Left ventricle myocardium inferior (tissue), 1 donor: ENCODE data around the gene SLC7A9. TPM values are rescaled to one million over a fixed set of nuclear protein-coding genes. Genes with fewer than 3 reads are reported as not detected.

ENCODE experiments used
- DNase-seq: peaks from one replicate; pipeline ENCODE4 v3.0.0-alpha.2; 2020
- H3K27ac ChIP-seq: fragments of 200-600 bp; replicated peaks from 2 replicates; pipeline ENCODE4 v1.8.0; 2021
- H3K27me3 ChIP-seq: fragments of 200-600 bp; 2 replicates; pipeline ENCODE4 v1.8.0; 2021; ENCODE audit warnings: low read depth
- H3K36me3 ChIP-seq: fragments of 200-600 bp; 2 replicates; pipeline ENCODE4 v1.8.0; 2021
- H3K4me1 ChIP-seq: fragments of 200-600 bp; 2 replicates; pipeline ENCODE4 v1.8.0; 2021
- H3K4me3 ChIP-seq: fragments of 200-600 bp; 2 replicates; pipeline ENCODE4 v1.8.0; 2021; ENCODE audit warnings: mild to moderate bottlenecking, moderate library complexity
- H3K9me3 ChIP-seq: fragments of 200-600 bp; replicated peaks from 2 replicates; pipeline ENCODE4 v1.8.0; 2021
- CTCF ChIP-seq: fragments of 200-600 bp; IDR thresholded peaks from 2 replicates; pipeline ENCODE4 v1.8.0; 2021; ENCODE audit warnings: antibody characterized with exemption, mild to moderate bottlenecking, borderline replicate concordance
- intact Hi-C: fragments of 100-400 bp; cut with micrococcal nuclease; formaldehyde crosslinking; loops from one replicate; pipeline ENCODE4 v1.11.0; 2022
- total RNA-seq: library from RNA; stranded (reverse); fragmentation: NEBNext Ultra II Directional; extraction: Animal tissue kit (Norgen Biotek cat#: 25700); gene quantifications from one replicate; pipeline ENCODE4 v1.2.1, GENCODE V29; 2021
- donor health status: DM: no; HTN: yes; CAD: no; lungs with severe emphysema.

The SLC7A9 gene
- total RNA-seq, 1 donor from 2014 or later = not detected

- DNase-seq = no peak
- Histone ChIP-seq H3K36me3 (no peaks in the 10 kb centered on the region), H3K4me1 (no peaks in the 10 kb centered on the region), H3K27me3 (peaks cover 4% of the 10 kb centered on the region), H3K4me3 (no peak overlapping the region), H3K27ac (no peak overlapping the region), H3K9me3 (peaks cover 26% of the 10 kb centered on the region)
- intact Hi-C loops = no loop called here
- TF ChIP-seq CTCF = no peak
These were observed 88.3 kb downstream of the SLC7A9 start for GRCh38 chr19:32781280-32781679.

Other genes starting within 250 kb of the SLC7A9 start
- gene ANKRD27, start 194.6 kb downstream of the SLC7A9 start, total RNA-seq = 18.0 TPM
- gene RGS9BP, start 193.9 kb downstream of the SLC7A9 start, total RNA-seq = 8.6 TPM
- gene NUDT19, start 177.9 kb downstream of the SLC7A9 start, total RNA-seq = 22.7 TPM
- not detected for gene TDRD12, start 150.0 kb downstream of the SLC7A9 start, total RNA-seq
- gene CEP89, start 102.2 kb upstream of the SLC7A9 start, total RNA-seq = 9.1 TPM
- gene FAAP24, start 102.5 kb upstream of the SLC7A9 start, total RNA-seq = 0.49 TPM
- gene RHPN2, start 195.1 kb upstream of the SLC7A9 start, total RNA-seq = 1.0 TPM
- 6.2 TPM for gene GPATCH1, start 211.4 kb upstream of the SLC7A9 start, total RNA-seq